Raji (cell line): Measurements from ENCODE around the gene RAI1.

Experiments
- POLR2A ChIP-seq: IDR thresholded peaks from 2 replicates; pipeline ENCODE4 v1.6.1; 2011; ENCODE audit warnings: low read depth, low read length, control low read depth; ENCODE audit not compliant: insufficient read depth

Gene RAI1

DNA sequence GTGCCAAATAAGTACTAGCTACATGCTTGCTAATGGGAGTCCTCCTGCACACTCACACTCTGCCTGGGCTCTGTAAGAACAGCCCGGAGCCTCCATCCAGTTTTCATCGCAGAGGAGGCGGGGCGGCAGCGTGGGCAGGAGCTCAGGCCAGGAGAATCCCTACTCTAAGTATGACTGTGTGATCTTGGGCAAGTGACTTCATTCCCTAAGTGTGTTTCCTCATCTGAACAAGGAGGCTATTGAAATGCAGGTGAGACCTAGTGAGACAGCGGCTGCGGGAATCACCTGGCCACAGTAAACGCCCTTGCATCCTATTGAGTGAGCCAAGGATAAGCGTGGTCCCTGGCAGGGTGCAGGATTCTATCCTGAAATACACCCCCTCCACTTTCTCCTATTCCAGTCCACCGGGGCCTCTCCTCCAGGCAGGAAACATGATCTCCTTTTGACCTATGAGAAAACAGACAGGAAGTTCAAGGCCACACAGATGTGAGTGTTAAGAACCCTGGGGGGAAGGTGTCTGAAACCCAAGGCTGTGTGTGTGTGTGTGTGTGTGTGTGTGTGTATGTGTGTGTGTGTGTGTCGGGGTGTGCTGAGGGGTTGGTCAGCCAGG lies 5.2 kb upstream of the RAI1 start:
- no peak for TF ChIP-seq POLR2A

DNA sequence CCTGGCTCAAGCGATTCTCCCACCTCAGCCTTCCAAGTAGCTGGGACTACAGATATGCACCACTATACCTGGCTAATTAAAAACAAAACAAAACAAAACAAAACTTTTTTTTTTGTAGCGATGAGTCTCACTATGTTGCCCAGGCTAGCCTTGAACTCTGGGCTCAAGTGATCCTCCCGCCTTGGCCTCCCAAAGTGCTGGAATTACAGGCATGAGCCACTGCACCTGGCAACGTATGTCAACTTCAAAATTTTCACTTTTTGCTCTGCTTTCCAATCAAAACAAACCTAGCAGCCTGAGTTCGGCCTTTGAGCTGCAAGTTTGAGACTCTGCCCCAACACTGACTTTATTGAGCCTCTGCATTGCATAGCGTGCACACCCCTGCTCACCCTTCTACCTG lies 4.5 kb upstream of the RAI1 start:
- no peak for TF ChIP-seq POLR2A

DNA sequence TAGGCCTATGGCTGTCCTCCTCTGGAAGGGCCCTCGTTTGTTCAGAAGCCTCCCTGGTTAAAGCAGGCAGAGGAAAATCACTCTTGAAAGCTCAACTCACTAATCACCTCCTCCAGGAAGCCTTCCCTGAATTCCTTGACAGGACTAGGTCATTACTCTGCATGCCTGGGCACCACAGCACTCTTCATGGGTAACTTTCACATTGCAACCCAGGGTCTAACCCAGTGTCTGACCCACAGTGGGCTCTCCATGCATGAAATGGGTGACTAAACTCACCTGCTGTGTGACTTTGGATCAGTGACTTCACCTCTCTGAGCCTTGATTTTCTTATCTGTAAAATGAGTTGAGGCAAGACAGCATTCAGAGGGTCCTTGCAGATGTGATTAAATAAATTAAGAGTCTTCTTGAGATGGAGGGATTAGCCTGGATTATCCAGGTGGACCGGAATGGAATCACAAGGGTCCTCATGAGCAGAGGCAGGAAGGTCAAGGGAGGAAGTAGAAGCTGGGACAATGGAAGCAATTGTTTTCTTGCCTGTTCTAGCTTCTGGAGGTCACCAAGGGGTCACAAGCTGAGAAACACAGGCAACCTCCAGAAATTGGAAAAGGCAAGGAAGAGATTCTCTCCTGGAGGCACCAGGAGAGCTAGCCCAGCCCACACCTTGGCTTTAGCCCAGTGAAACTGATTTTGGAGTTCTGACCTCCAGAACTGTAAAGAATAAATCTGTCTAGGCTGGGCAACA lies 3.8 kb upstream of the RAI1 start:
- TF ChIP-seq POLR2A, result no peak

DNA sequence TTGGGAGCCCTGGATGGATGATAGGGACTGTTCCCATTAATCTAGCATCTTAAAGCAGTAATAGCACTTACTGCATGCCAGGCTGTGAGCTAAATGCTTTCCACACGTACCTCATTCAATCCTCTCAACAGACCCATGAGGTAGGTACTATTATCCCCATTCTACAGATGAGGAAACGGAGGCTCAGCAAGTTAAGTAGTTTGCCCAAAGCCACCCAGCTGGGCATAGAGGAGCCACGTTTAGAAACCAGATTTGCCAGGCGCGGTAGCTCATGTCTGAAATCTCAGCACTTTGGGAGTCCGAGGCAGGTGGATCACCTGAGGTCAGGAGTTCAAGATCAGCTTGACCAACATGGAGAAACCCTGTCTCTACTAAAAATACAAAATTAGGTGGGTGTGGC lies 2.0 kb upstream of the RAI1 start:
- TF ChIP-seq POLR2A, result no peak

DNA sequence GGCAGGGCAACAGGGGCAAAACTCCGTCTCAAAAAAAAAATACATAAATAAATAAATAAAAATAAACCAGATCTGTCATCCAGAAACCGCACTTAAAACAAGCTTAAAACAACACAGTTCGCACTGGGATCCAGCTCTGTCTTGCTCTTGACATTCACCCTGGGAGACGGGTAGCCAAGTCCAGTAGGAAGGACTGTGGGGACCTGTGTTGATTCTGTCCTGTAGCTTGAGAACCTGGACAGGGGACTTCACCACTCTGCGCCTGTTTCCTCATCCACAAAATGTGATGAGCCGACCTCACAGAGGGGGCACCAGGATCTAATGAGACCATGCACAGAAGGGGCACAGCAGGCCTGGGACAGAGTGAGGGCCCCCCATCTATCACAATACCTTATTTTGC lies 1.5 kb upstream of the RAI1 start:
- no peak for TF ChIP-seq POLR2A

DNA sequence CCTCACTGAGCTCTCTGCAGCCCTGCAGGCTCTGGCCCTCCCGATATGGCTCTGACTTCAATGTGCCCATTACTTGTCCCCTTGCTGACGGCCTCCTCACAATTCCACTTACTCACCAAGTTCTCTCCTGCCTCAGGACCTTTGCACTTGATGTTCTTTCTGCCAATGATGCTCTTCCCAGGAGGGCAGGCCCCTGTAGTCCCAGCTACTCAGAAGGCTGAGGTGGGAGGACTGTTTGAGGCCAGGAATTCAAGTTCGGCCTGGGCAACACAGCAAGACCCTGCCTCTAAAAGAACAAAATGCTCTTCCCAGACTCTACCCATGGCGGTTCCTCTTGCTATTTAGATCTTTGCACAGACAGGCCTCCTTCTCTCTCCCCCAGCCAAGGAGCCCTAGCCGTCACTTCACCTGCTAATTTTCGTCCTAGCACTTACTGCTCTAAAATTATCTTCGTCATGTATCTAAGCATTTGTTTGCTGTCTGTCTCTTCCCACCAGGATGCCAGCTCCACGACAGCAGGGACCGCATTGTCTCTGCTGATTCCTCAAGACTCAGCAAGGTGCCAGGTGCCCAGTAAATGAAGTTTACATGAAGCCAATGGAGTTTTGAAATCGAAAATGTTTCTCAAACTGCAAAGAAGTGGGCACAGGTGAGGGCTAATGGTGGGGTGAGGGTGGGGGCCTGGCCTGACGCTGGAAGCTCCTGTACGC lies 626 bp upstream of the RAI1 start:
- no peak for TF ChIP-seq POLR2A

DNA sequence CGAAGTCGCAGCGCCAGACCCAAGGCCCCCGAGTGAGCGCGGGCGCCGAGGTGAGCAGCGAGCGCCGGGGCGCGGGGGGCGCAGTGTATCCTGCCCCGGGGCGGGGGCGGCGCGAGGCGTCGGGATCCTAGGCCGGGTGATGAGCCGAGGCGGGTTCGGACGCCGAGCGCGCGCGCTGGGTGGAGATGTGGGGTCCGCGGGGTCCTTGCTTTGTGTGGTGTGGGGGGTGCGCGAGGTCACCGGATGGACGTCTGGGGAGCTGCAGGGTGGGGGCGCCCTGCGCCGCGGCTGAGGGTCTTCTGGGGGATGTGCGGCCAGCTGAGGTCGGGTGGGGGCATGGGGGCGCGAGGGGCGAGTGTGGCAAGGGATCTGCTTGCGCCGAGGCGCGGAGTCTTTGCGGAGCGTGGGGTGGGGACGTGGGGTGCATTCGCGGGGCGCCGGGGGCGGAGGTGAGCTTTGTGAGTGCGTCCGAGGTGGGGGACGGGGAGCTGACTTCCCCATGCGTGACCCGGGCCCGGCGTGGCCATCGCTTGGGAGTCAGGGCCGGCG lies 560 bp downstream of the RAI1 start:
- no peak for TF ChIP-seq POLR2A

DNA sequence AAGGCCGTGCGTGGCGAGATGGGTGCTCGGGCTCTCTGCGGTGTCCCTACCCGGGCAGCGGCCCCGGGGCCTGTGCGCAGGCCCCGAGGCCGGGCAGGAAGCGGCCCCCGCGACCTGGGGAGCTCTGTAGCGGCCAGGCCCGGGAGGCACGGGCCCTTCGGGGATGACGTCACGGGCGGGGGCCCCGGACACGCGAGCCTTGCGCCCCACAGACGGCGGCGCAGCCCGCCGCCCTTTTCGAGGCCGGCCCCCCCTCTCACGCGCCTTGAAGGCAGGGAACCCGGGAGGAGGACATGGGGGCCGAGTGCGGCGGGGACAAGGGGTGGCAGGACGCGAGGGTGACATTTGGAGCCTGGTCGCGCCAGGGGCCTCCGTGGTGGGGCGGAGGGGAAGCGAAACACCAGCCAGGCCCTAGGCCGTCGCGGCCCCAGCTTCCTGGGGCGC lies 1.1 kb downstream of the RAI1 start:
- peak; percentile 51 for TF ChIP-seq POLR2A

DNA sequence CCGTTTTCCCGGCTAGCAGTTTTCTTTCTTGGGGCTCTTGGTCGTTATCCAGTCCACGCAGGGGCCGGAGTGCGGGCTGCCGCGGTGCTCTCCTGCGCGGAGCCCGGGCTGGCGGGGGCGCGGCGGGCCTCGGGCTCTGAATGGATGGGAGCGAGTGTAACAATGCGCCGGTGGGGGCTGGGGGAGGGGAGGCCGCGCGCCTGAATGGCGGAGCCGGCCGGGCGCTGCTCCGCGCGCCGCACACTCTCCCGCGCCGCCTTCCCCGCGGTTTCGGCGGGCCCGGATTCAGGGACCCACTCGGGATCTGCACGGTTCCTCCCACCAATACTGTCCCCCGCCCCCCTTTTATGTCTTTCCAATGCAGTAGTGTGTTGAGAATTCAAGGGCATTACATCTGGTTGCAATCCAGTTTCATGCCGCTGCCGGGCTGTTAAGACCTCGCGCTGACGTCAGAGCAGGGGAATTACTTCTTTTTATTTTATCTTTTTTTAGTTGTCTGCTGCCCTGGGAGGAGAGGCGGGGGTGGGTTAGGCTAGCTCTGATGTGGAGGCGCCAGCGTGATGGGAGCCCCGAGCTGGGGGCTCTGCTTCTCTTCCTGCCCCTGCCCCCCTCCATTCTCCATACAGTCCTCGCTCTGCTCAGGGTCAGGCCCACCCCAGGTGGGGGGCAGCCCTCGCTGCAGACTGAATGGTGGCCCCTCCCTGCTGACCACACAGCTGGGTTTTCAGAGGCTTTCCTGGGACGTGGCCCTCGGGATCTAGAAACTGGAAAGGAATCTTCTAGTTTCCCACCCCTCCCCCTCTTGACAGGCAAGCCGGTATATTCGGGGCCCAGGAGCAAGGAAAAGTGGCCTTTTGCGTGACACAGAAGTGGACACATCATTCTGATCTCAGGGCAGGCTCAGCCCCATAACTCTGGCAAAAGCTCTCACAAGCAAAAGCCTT lies 1.8 kb downstream of the RAI1 start:
- 0 out of 2 replicates have a peak, but pooled peaks have one; percentile 11 for TF ChIP-seq POLR2A

DNA sequence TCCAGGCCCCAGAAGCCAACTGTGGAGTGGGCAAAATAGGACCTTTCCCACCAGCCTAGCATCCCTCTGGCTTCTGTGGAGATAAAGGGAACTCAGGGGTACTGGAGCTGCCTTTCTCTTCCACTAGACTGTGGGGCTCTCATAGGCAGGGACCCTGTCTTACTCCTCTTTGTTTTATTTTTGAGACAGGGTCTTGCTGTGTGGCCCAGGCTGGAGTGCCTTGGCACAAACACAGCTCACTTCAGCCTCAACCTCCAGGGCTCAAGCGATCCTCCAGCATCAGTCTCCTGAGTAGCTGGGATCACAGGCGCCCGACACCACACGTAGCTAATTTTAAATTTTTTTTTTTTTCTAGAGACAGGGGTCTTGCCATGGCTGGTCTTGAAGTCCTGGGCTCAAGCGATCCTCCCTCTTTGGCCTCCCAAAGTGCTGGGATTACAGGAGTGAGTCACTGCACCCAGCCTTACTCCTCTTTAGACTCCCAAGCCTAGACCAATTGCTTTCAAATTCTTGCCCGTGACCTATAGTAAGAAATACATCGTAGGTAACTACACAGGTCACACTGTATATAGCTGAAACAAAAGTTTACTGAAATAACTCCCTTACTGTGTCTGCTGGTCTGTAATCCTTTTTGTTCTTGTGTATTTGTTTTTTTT lies 2.6 kb downstream of the RAI1 start:
- no peak for TF ChIP-seq POLR2A

DNA sequence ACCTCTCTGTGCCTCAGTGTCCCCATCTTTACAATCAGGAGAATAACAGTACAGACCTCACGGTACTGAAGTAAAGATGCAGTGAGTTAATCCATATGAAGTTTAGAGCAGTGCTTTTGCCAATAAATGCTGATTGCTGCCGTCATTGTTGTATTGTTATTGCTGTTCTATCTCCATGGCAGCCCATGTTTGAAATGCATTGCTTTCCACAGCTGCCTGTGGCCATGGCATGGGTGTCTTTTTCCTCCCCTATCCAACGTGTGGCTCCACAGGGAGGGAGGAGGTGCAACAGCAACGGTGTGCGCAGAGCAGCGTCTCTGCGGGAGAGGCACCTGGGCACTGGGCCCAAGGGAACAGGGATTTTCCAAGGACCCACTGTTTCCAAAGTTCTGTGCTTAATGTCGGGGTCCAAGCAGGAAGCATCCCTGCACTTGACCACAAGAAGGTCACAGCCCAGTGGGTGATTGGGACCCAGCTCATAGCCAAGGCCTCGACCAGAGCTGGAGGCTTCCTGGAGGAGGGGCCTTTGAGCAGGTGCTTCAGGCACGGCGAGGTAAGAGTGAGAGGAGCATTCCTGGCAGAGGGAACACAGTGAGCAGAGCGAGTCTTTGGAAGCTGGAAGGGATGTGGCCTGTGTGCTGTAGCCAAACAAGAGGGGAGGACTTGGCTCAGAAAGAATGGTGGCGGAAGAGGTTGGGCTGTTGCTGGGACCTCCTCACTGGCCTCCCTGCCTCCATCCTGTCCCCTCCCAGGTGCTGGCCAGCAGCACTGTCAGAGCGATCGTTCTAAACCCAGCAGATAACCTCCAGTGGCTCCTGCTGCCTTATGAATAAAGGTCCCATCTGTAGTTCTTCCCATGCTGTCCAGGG lies 3.9 kb downstream of the RAI1 start:
- TF ChIP-seq POLR2A, result no peak

DNA sequence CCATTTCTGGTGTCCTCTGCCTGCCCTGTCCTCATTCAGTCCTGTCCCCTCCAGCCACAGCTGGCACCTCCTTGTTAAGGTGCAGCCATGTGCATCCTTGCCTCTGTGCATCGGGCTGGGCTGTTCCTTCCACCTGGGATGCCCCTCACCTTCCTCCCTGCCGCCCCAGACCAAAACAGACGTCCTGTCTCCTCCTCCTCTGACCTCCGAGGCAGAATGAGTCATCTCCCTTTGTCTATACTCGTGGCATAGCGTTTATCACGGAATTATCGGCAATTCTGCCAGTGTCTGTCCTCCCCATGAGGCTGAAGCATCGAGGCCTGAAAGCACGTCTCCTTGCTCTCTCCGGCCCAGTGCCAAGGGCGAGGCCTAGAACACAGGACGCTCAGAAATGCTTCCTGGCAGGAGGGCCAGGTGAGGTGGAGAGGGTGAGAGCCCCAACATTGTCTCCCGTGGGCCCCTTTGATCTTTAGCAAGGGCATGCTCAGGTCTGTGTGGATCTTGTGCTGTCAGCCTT lies 4.6 kb downstream of the RAI1 start:
- TF ChIP-seq POLR2A, result no peak

DNA sequence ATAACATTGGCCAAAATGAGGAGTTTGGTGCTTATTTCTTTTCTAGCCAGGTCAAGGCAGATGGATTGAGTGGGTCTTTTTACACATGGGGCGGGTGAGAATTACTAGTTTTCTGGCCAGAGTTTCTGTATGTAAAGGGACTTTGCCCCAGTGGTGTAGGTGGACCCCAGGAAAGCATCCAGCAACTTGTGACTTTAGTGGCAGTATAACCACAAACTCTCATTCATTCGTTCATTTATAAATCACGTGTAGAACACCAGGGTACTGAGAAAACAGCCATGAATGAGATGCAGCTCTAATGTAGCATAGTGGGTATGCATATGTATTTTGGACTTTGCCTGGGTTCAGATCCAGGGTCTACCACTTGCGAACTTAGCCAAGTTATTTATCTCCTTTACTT lies 8.1 kb downstream of the RAI1 start:
- no peak for TF ChIP-seq POLR2A
